Measurements from ENCODE around the gene DERA.
A peak's percentile ranks its signal among the peaks of the same experiment; 100 is the strongest.
"Not testable (repeated sequence)": the region's sequence is repeated elsewhere in the genome, so short reads cannot be mapped to it uniquely, and the experiment has no call there.

DERA gene

GRCh38 chr12:15910864-15911721 is at the start of gene DERA:
TSS of gene DERA (plus strand) at chr12:15911332. CDS start at chr12:15911384, 52 bp downstream.
- H3K79me2 ChIP-seq (ENCODE audit: control insufficient read depth, insufficient read depth, low read length, unreplicated experiment), result peaks cover 34% of the 10 kb centered on the region
- H3K36me3 ChIP-seq (ENCODE audit: insufficient read depth, low read length), result peaks cover 3% of the 10 kb centered on the region; the same call in 1 of the 2 replicates
- H3K4me1 ChIP-seq (ENCODE audit: control insufficient read depth, insufficient read depth, low read length, unreplicated experiment), result peaks cover 22% of the 10 kb centered on the region
- peak within 1 kb of the TSS; percentile 97 for H3K4me3 ChIP-seq (ENCODE audit: low read depth, low read length)
- peak within 1 kb of the TSS; percentile 84 for H3K27ac ChIP-seq (ENCODE audit: low read depth, low read length)
- peak within 1 kb of the TSS; percentile 83 for H2AFZ ChIP-seq (ENCODE audit: low read length, unreplicated experiment)
- H3K27me3 ChIP-seq (ENCODE audit: insufficient read depth, low read length), result no peaks in the 10 kb centered on the region

- H2AFZ ChIP-seq (ENCODE audit: low read length, unreplicated experiment), result no peak overlapping the region
- H3K4me3 ChIP-seq (ENCODE audit: low read depth, low read length), result no peak overlapping the region
- H3K4me1 ChIP-seq (ENCODE audit: control insufficient read depth, insufficient read depth, low read length, unreplicated experiment), result peaks cover 3% of the 10 kb centered on the region
- H3K79me2 ChIP-seq (ENCODE audit: control insufficient read depth, insufficient read depth, low read length, unreplicated experiment), result no peaks in the 10 kb centered on the region
- H3K27ac ChIP-seq (ENCODE audit: low read depth, low read length), result no peak overlapping the region
- H3K27me3 ChIP-seq (ENCODE audit: insufficient read depth, low read length), result no peaks in the 10 kb centered on the region
- no peaks in the 10 kb centered on the region for H3K36me3 ChIP-seq (ENCODE audit: insufficient read depth, low read length)
Observed at GRCh38 chr12:15861404-15861803, 49.7 kb upstream of the DERA start.

- no peak overlapping the region for H2AFZ ChIP-seq (ENCODE audit: low read length, unreplicated experiment)
- no peak overlapping the region for H3K27ac ChIP-seq (ENCODE audit: low read depth, low read length)
- no peaks in the 10 kb centered on the region for H3K27me3 ChIP-seq (ENCODE audit: insufficient read depth, low read length)
- H3K4me1 ChIP-seq (ENCODE audit: control insufficient read depth, insufficient read depth, low read length, unreplicated experiment), result peaks cover 3% of the 10 kb centered on the region
- H3K4me3 ChIP-seq (ENCODE audit: low read depth, low read length), result no peak overlapping the region
- no peaks in the 10 kb centered on the region for H3K36me3 ChIP-seq (ENCODE audit: insufficient read depth, low read length)
- H3K79me2 ChIP-seq (ENCODE audit: control insufficient read depth, insufficient read depth, low read length, unreplicated experiment), result no peaks in the 10 kb centered on the region
Observed at GRCh38 chr12:15862840-15863239, 48.3 kb upstream of the DERA start.

GRCh38 chr12:15863372-15863771 is 47.8 kb upstream of the DERA start:
- peaks cover 3% of the 10 kb centered on the region for H3K4me1 ChIP-seq (ENCODE audit: control insufficient read depth, insufficient read depth, low read length, unreplicated experiment)
- H3K4me3 ChIP-seq (ENCODE audit: low read depth, low read length), result no peak overlapping the region
- H3K36me3 ChIP-seq (ENCODE audit: insufficient read depth, low read length), result no peaks in the 10 kb centered on the region
- H3K79me2 ChIP-seq (ENCODE audit: control insufficient read depth, insufficient read depth, low read length, unreplicated experiment), result no peaks in the 10 kb centered on the region
- no peaks in the 10 kb centered on the region for H3K27me3 ChIP-seq (ENCODE audit: insufficient read depth, low read length)
- no peak overlapping the region for H2AFZ ChIP-seq (ENCODE audit: low read length, unreplicated experiment)
- H3K27ac ChIP-seq (ENCODE audit: low read depth, low read length), result no peak overlapping the region

GRCh38 chr12:15863984-15864383 is 47.1 kb upstream of the DERA start:
- Histone ChIP-seq H3K27ac (ENCODE audit: low read depth, low read length) (no peak overlapping the region), H3K4me1 (ENCODE audit: control insufficient read depth, insufficient read depth, low read length, unreplicated experiment) (peaks cover 3% of the 10 kb centered on the region), H2AFZ (ENCODE audit: low read length, unreplicated experiment) (no peak overlapping the region), H3K36me3 (ENCODE audit: insufficient read depth, low read length) (no peaks in the 10 kb centered on the region), H3K4me3 (ENCODE audit: low read depth, low read length) (no peak overlapping the region), H3K79me2 (ENCODE audit: control insufficient read depth, insufficient read depth, low read length, unreplicated experiment) (no peaks in the 10 kb centered on the region), H3K27me3 (ENCODE audit: insufficient read depth, low read length) (no peaks in the 10 kb centered on the region)

GRCh38 chr12:15868186-15868585 is 42.9 kb upstream of the DERA start:
- H3K79me2 ChIP-seq (ENCODE audit: control insufficient read depth, insufficient read depth, low read length, unreplicated experiment), result no peaks in the 10 kb centered on the region
- no peak overlapping the region for H3K4me3 ChIP-seq (ENCODE audit: low read depth, low read length)
- H2AFZ ChIP-seq (ENCODE audit: low read length, unreplicated experiment), result no peak overlapping the region
- no peaks in the 10 kb centered on the region for H3K27me3 ChIP-seq (ENCODE audit: insufficient read depth, low read length)
- H3K27ac ChIP-seq (ENCODE audit: low read depth, low read length), result no peak overlapping the region
- no peaks in the 10 kb centered on the region for H3K4me1 ChIP-seq (ENCODE audit: control insufficient read depth, insufficient read depth, low read length, unreplicated experiment)
- H3K36me3 ChIP-seq (ENCODE audit: insufficient read depth, low read length), result no peaks in the 10 kb centered on the region

GRCh38 chr12:15873556-15873955 is 37.6 kb upstream of the DERA start:
- no peak overlapping the region for H3K27ac ChIP-seq (ENCODE audit: low read depth, low read length)
- no peaks in the 10 kb centered on the region for H3K27me3 ChIP-seq (ENCODE audit: insufficient read depth, low read length)
- no peaks in the 10 kb centered on the region for H3K79me2 ChIP-seq (ENCODE audit: control insufficient read depth, insufficient read depth, low read length, unreplicated experiment)
- H3K4me1 ChIP-seq (ENCODE audit: control insufficient read depth, insufficient read depth, low read length, unreplicated experiment), result no peaks in the 10 kb centered on the region
- H3K36me3 ChIP-seq (ENCODE audit: insufficient read depth, low read length), result no peaks in the 10 kb centered on the region
- H3K4me3 ChIP-seq (ENCODE audit: low read depth, low read length), result no peak overlapping the region
- H2AFZ ChIP-seq (ENCODE audit: low read length, unreplicated experiment), result no peak overlapping the region

- not testable (repeated sequence) for H3K36me3 ChIP-seq (ENCODE audit: insufficient read depth, low read length); H3K4me3 ChIP-seq (ENCODE audit: low read depth, low read length); H3K4me1 ChIP-seq (ENCODE audit: control insufficient read depth, insufficient read depth, low read length, unreplicated experiment); H3K27ac ChIP-seq (ENCODE audit: low read depth, low read length); H3K27me3 ChIP-seq (ENCODE audit: insufficient read depth, low read length); H3K79me2 ChIP-seq (ENCODE audit: control insufficient read depth, insufficient read depth, low read length, unreplicated experiment); H2AFZ ChIP-seq (ENCODE audit: low read length, unreplicated experiment)
Observed at GRCh38 chr12:15874556-15875145, 36.5 kb upstream of the DERA start.

- H3K4me3 ChIP-seq (ENCODE audit: low read depth, low read length), result no peak overlapping the region
- H3K36me3 ChIP-seq (ENCODE audit: insufficient read depth, low read length), result no peaks in the 10 kb centered on the region
- no peak overlapping the region for H3K27ac ChIP-seq (ENCODE audit: low read depth, low read length)
- no peaks in the 10 kb centered on the region for H3K27me3 ChIP-seq (ENCODE audit: insufficient read depth, low read length)
- peaks cover 3% of the 10 kb centered on the region for H3K4me1 ChIP-seq (ENCODE audit: control insufficient read depth, insufficient read depth, low read length, unreplicated experiment)
- H3K79me2 ChIP-seq (ENCODE audit: control insufficient read depth, insufficient read depth, low read length, unreplicated experiment), result no peaks in the 10 kb centered on the region
- H2AFZ ChIP-seq (ENCODE audit: low read length, unreplicated experiment), result no peak overlapping the region
Observed at GRCh38 chr12:15875863-15876262, 35.3 kb upstream of the DERA start.

- Histone ChIP-seq H3K27ac (ENCODE audit: low read depth, low read length) (no peak overlapping the region), H3K27me3 (ENCODE audit: insufficient read depth, low read length) (no peaks in the 10 kb centered on the region), H2AFZ (ENCODE audit: low read length, unreplicated experiment) (no peak overlapping the region), H3K4me3 (ENCODE audit: low read depth, low read length) (no peak overlapping the region), H3K79me2 (ENCODE audit: control insufficient read depth, insufficient read depth, low read length, unreplicated experiment) (peaks cover 20% of the 10 kb centered on the region), H3K4me1 (ENCODE audit: control insufficient read depth, insufficient read depth, low read length, unreplicated experiment) (peaks cover 10% of the 10 kb centered on the region), H3K36me3 (ENCODE audit: insufficient read depth, low read length) (no peaks in the 10 kb centered on the region)
Observed at GRCh38 chr12:15879413-15879812, 31.7 kb upstream of the DERA start.

- H3K4me1 ChIP-seq (ENCODE audit: control insufficient read depth, insufficient read depth, low read length, unreplicated experiment), result peaks cover 19% of the 10 kb centered on the region
- H2AFZ ChIP-seq (ENCODE audit: low read length, unreplicated experiment), result peak overlapping the region; percentile 14
- no peaks in the 10 kb centered on the region for H3K27me3 ChIP-seq (ENCODE audit: insufficient read depth, low read length)
- H3K79me2 ChIP-seq (ENCODE audit: control insufficient read depth, insufficient read depth, low read length, unreplicated experiment), result peaks cover 32% of the 10 kb centered on the region
- peak overlapping the region; percentile 88 for H3K4me3 ChIP-seq (ENCODE audit: low read depth, low read length)
- H3K27ac ChIP-seq (ENCODE audit: low read depth, low read length), result peak overlapping the region; percentile 11; the same call in 1 of the 2 replicates
- peaks cover 6% of the 10 kb centered on the region for H3K36me3 ChIP-seq (ENCODE audit: insufficient read depth, low read length)
Observed at GRCh38 chr12:15880721-15881120, 30.4 kb upstream of the DERA start.
